ENCODE measurements around the gene MCM9. TPM values are rescaled to one million over a fixed set of nuclear protein-coding genes. Genes with fewer than 3 reads are reported as not detected.

MCM9 gene
- polyA plus RNA-seq, 2 of the 4 experiments (the other 2 are of a cell fraction) = 5.1 to 5.4 TPM

DNA sequence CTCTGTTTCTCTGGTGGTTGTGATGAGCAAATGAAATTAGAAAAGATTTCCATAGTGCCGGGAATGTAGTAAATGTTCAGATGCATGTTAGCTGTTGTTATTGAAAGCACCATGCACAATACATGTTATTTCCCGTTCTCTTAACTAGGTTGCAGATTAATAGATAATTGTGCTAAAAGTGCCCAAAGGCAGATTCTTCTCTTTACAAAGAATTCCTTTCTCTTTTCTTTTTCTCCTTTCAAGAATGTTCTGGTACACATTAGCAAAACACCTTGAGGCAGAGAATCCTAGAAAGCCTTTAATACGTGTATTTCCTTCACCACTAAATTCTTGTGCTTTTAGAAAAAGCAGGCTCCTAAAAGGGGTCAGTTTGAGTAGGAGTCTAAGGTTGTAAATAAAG lies 162.1 kb downstream of the MCM9 start:
- no peak overlapping the region for H3K27ac ChIP-seq
- TF ChIP-seq POLR2A (IDR thresholded peaks at IDR 0.05; ENCODE audit: low read length) (no peak), MAFK (IDR thresholded peaks at IDR 0.05; ENCODE audit: partially characterized antibody) (no peak), ZFP36 (IDR thresholded peaks at IDR 0.05; ENCODE audit: borderline replicate concordance, partially characterized antibody) (no peak), SREBF2 (IDR thresholded peaks at IDR 0.05) (no peak), NFE2L2 (conservative IDR thresholded peaks at IDR 0.05; ENCODE audit: low read length) (no peak), CEBPB (IDR thresholded peaks at IDR 0.05) (no peak), RAD21 (conservative IDR thresholded peaks at IDR 0.05 in 1 of 2, IDR thresholded peaks at IDR 0.05 in 1 of 2) (no peak), ZSCAN20 (CRISPR knock-in tag; IDR thresholded peaks at IDR 0.05) (no peak)
- TF ChIP-seq, protein P1, sequence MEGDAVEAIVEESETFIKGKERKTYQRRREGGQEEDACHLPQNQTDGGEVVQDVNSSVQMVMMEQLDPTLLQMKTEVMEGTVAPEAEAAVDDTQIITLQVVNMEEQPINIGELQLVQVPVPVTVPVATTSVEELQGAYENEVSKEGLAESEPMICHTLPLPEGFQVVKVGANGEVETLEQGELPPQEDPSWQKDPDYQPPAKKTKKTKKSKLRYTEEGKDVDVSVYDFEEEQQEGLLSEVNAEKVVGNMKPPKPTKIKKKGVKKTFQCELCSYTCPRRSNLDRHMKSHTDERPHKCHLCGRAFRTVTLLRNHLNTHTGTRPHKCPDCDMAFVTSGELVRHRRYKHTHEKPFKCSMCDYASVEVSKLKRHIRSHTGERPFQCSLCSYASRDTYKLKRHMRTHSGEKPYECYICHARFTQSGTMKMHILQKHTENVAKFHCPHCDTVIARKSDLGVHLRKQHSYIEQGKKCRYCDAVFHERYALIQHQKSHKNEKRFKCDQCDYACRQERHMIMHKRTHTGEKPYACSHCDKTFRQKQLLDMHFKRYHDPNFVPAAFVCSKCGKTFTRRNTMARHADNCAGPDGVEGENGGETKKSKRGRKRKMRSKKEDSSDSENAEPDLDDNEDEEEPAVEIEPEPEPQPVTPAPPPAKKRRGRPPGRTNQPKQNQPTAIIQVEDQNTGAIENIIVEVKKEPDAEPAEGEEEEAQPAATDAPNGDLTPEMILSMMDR (IDR thresholded peaks at IDR 0.05) = no peak
- TF ChIP-seq, protein P2, sequence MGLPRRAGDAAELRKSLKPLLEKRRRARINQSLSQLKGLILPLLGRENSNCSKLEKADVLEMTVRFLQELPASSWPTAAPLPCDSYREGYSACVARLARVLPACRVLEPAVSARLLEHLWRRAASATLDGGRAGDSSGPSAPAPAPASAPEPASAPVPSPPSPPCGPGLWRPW (IDR thresholded peaks at IDR 0.05) = no peak
- TF ChIP-seq, protein P3, sequence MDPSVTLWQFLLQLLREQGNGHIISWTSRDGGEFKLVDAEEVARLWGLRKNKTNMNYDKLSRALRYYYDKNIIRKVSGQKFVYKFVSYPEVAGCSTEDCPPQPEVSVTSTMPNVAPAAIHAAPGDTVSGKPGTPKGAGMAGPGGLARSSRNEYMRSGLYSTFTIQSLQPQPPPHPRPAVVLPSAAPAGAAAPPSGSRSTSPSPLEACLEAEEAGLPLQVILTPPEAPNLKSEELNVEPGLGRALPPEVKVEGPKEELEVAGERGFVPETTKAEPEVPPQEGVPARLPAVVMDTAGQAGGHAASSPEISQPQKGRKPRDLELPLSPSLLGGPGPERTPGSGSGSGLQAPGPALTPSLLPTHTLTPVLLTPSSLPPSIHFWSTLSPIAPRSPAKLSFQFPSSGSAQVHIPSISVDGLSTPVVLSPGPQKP (IDR thresholded peaks at IDR 0.05; ENCODE audit: low read depth, low read length) = no peak
- ATAC-seq (no peak), FAIRE-seq (no peak), DNase-seq (ENCODE audit: low read depth in 1 of 2, low spot score in 1 of 2) (no peak)
- no peak overlapping the region for H3K4me2 ChIP-seq
- CTCF ChIA-PET = no interaction called here
- POLR2A ChIA-PET = no interaction called here
- WGBS (ENCODE audit: missing lambda C conversion rate) = 89% methylated on average over 3 of the region's 3 CpGs
- no peaks in the 10 kb centered on the region for H3K9me3 ChIP-seq
- H3K4me1 ChIP-seq = no peaks in the 10 kb centered on the region
- no peak overlapping the region for H3K4me3 ChIP-seq

DNA sequence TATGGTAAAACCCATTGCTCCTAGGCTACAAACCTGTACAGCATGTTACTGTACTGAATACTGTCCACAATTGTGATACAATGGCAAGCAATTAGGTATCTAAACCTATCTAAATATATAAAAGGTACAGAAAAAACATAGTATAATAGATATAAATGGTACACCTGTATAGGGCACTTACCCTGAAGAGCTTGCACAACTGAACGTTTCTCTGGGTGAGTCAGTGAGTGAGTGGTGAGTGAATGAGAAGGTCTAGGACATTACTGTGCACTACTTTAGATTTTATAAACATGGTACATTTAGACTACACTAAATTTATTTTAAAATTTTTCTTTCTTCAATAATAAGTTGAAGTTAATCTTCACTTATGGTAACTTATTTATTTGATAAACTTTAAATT lies 163.7 kb downstream of the MCM9 start:
- FAIRE-seq (no peak), ATAC-seq (no peak), DNase-seq (ENCODE audit: low read depth in 1 of 2, low spot score in 1 of 2) (no peak)
- ChIA-PET CTCF (interaction anchor here (0.7 kb wide), 1 partner anchor 1168 kb away, joined by 3 read pairs; no protein-coding TSS in a partner anchor), POLR2A (interaction anchor here (0.5 kb wide), 1 partner anchor 10 kb away, joined by 3 read pairs; no protein-coding TSS in a partner anchor)
- no peak for TF ChIP-seq FOSL2 (IDR thresholded peaks at IDR 0.05)
- TF ChIP-seq FOSL2 (CRISPR knock-in tag; IDR thresholded peaks at IDR 0.05) = no peak
- no peak overlapping the region for H3K4me3 ChIP-seq
- WGBS (ENCODE audit: missing lambda C conversion rate) = 8% methylated on average over 1 of the region's 1 CpG
- no peak overlapping the region for H3K27ac ChIP-seq
- H3K4me1 ChIP-seq = no peaks in the 10 kb centered on the region
- no peak overlapping the region for H3K4me2 ChIP-seq
- no peaks in the 10 kb centered on the region for H3K9me3 ChIP-seq

DNA sequence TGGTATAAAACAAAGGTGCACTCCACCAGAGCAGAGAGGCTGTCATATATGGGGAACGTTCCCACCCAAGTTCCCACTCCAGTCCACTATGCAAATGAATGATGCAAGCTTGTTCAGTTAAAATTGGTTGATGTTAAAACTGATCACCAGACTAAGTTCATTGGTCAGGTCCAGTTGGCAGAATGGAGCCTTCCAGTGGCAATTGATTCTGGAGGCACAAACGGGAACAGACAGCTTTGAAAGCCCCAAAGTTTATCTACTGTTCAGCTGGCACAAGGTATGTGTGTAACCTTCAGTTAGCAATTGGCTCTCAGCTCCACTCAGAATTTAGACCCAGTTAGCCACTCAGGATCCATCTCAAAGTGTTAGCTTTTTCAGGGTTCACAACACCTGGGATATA lies 164.1 kb downstream of the MCM9 start:
- DNase-seq (ENCODE audit: low read depth in 1 of 2, low spot score in 1 of 2) (no peak), ATAC-seq (no peak), FAIRE-seq (no peak)
- H3K4me1 ChIP-seq = no peaks in the 10 kb centered on the region
- no peak overlapping the region for H3K4me2 ChIP-seq
- POLR2A ChIA-PET = interaction anchor here (0.5 kb wide), 1 partner anchor 9 kb away, joined by 3 read pairs; no protein-coding TSS in a partner anchor
- no peak overlapping the region for H3K4me3 ChIP-seq
- 92% methylated on average over 2 of the region's 2 CpGs for WGBS (ENCODE audit: missing lambda C conversion rate)
- no peak overlapping the region for H3K27ac ChIP-seq
- CTCF ChIA-PET = no interaction called here
- no peaks in the 10 kb centered on the region for H3K9me3 ChIP-seq
- TF ChIP-seq RARB (CRISPR knock-in tag; IDR thresholded peaks at IDR 0.05) (no peak), HEYL (CRISPR knock-in tag; IDR thresholded peaks at IDR 0.05) (no peak), MAZ (IDR thresholded peaks at IDR 0.05; ENCODE audit: borderline replicate concordance, low read depth, low read length) (no peak), NR3C1 (IDR thresholded peaks at IDR 0.05) (no peak), FOXS1 (CRISPR knock-in tag; IDR thresholded peaks at IDR 0.05) (no peak), BHLHE40 (IDR thresholded peaks at IDR 0.05; ENCODE audit: low read depth, low read length) (no peak), RCOR1 (IDR thresholded peaks at IDR 0.05; ENCODE audit: low read depth, low read length) (no peak), SREBF2 (IDR thresholded peaks at IDR 0.05) (no peak), HOXB5 (CRISPR knock-in tag; IDR thresholded peaks at IDR 0.05) (no peak), ZSCAN20 (CRISPR knock-in tag; IDR thresholded peaks at IDR 0.05) (no peak), TFCP2L1 (CRISPR knock-in tag; IDR thresholded peaks at IDR 0.05) (no peak), EP300 (IDR thresholded peaks at IDR 0.05) (no peak), HOXA7 (CRISPR knock-in tag; IDR thresholded peaks at IDR 0.05) (no peak)
- TF ChIP-seq, protein P4, sequence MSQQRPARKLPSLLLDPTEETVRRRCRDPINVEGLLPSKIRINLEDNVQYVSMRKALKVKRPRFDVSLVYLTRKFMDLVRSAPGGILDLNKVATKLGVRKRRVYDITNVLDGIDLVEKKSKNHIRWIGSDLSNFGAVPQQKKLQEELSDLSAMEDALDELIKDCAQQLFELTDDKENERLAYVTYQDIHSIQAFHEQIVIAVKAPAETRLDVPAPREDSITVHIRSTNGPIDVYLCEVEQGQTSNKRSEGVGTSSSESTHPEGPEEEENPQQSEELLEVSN (IDR thresholded peaks at IDR 0.05; ENCODE audit: borderline replicate concordance, low read depth) = no peak
- TF ChIP-seq, protein P5, sequence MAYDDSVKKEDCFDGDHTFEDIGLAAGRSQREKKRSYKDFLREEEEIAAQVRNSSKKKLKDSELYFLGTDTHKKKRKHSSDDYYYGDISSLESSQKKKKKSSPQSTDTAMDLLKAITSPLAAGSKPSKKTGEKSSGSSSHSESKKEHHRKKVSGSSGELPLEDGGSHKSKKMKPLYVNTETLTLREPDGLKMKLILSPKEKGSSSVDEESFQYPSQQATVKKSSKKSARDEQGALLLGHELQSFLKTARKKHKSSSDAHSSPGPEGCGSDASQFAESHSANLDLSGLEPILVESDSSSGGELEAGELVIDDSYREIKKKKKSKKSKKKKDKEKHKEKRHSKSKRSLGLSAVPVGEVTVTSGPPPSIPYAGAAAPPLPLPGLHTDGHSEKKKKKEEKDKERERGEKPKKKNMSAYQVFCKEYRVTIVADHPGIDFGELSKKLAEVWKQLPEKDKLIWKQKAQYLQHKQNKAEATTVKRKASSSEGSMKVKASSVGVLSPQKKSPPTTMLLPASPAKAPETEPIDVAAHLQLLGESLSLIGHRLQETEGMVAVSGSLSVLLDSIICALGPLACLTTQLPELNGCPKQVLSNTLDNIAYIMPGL (CRISPR knock-in tag; IDR thresholded peaks at IDR 0.05; ENCODE audit: borderline replicate concordance) = no peak
- TF ChIP-seq, protein P6, sequence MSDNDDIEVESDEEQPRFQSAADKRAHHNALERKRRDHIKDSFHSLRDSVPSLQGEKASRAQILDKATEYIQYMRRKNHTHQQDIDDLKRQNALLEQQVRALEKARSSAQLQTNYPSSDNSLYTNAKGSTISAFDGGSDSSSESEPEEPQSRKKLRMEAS (IDR thresholded peaks at IDR 0.05) = no peak
- TF ChIP-seq, protein P7, sequence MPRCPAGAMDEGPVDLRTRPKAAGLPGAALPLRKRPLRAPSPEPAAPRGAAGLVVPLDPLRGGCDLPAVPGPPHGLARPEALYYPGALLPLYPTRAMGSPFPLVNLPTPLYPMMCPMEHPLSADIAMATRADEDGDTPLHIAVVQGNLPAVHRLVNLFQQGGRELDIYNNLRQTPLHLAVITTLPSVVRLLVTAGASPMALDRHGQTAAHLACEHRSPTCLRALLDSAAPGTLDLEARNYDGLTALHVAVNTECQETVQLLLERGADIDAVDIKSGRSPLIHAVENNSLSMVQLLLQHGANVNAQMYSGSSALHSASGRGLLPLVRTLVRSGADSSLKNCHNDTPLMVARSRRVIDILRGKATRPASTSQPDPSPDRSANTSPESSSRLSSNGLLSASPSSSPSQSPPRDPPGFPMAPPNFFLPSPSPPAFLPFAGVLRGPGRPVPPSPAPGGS (IDR thresholded peaks at IDR 0.05) = no peak
- TF ChIP-seq, protein P8, sequence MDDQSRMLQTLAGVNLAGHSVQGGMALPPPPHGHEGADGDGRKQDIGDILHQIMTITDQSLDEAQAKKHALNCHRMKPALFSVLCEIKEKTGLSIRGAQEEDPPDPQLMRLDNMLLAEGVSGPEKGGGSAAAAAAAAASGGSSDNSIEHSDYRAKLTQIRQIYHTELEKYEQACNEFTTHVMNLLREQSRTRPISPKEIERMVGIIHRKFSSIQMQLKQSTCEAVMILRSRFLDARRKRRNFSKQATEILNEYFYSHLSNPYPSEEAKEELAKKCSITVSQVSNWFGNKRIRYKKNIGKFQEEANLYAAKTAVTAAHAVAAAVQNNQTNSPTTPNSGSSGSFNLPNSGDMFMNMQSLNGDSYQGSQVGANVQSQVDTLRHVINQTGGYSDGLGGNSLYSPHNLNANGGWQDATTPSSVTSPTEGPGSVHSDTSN (IDR thresholded peaks at IDR 0.05) = no peak

All from A549 (cell line).